HG03097 (cell line): Measurements from ENCODE around the gene NDE1.
"Not testable (repeated sequence)": the region's sequence is repeated elsewhere in the genome, so short reads cannot be mapped to it uniquely, and the experiment has no call there.

Experiments used
- ATAC-seq: cut with Tn5 transposase; IDR thresholded peaks from one replicate; pipeline ENCODE4 v1.9.1; 2021; ENCODE audit not compliant: unreplicated experiment, low FRiP score

The NDE1 gene

DNA sequence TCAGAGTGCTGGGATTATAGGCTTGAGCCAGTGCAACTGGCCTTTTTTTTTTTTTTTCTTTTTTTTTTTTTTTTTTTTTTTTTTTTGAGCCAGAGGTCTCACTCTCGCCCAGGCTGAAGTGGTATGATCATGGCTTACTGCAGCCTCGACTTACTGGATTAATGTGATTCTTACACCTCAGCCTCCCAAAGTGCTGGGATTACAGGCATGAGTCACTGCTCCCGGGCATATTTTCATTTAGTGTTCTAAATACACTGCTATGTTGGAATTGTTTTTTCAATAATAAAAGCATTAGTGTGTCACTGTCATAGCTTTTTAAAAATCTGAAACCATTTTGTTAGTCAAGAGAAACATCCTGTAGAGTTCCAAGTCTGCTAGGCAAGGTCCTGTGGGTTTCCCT is 40.3 kb downstream of the NDE1 start:
- no peak for ATAC-seq

GRCh38 chr16:15691046-15691445 is 41.0 kb downstream of the NDE1 start:
- ATAC-seq = no peak

DNA sequence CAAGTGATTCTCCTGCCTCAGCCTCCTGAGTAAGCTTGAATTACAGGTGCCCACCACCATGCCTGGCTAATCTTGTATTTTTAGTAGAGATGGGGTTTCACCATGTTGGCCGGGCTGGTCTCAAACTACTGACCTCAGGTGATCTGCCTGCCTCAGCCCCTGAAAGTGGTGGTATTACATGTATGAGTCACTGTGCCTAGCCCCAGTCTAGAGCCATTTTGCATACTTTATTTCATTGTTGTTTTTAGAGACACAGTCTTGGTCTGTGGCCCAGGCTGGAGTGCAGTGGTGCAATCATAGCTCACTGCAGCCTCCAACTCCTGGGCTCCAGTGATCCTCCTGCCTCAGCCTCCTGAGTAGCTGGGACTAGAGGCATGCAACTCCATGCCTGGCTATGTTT is 42.5 kb downstream of the NDE1 start:
- not testable (repeated sequence) for ATAC-seq

DNA sequence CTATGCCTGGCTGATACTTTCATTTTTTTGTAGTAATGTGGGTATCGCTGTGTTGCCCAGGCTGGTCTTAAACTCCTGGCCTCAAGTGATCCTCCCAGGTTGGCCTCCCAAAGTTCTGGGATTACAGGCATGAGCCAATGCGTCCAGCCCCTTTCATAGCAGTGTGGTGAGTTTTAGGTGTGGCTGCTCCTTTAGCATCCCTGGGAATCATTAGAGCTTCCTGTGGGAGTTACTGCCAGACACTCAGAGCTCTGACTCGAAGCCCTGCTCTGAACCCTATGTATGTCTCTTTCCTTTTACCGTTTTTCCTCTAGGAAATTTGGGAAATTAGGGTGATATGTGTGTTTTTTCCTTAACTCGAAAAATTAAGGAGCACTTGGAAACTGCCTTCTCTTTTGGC is 44.5 kb downstream of the NDE1 start:
- ATAC-seq = no peak

DNA sequence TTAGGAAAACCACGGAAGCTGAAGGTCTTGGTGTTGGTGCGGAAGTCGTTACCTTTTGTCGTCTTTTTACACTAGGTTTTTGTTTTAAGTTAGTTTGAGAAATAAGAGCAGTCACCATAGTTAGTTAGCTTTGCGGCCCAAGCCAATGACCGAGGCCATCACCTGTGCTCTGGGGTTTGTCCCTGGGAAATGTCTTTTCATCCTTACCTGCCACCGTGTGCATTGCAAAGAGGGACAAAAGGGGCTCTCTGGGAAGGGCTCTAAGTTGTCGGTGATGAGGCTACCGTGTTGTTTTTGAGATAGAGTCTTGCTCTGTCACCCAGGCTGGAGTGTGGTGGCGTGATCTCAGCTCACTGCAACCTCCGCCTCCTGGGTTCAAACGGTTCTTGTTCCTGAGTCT is 49.8 kb downstream of the NDE1 start:
- ATAC-seq = no peak

GRCh38 chr16:15701367-15701766 is 51.3 kb downstream of the NDE1 start:
- no peak for ATAC-seq

GRCh38 chr16:15701975-15702970 is 52.2 kb downstream of the NDE1 start:
- no peak for ATAC-seq

GRCh38 chr16:15703029-15703736 is 53.1 kb downstream of the NDE1 start:
- no peak for ATAC-seq

DNA sequence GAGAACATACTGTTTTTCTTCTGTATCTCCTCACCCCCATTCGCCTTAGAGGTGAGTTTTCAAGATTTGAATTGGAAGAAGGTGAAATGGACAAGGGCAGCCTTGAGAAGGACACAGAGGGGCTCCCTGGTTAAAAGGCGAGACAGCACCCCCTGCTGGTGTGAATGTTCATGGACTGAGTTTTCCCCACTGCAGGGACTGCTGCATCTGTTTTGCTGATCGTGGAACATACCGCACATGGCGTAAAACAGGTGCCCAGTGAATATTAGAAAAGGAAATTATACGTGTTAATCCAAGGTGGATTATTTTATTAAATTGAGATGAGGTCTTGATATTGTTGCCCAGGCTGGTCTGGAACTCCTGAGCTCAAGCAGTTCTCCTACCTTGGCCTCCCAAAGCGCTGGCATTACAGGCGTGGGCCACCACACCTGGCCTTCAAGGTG is 54.5 kb downstream of the NDE1 start:
- no peak for ATAC-seq

- ATAC-seq = no peak
Measured at GRCh38 chr16:15705064-15705565, 55.1 kb downstream of the NDE1 start.

DNA sequence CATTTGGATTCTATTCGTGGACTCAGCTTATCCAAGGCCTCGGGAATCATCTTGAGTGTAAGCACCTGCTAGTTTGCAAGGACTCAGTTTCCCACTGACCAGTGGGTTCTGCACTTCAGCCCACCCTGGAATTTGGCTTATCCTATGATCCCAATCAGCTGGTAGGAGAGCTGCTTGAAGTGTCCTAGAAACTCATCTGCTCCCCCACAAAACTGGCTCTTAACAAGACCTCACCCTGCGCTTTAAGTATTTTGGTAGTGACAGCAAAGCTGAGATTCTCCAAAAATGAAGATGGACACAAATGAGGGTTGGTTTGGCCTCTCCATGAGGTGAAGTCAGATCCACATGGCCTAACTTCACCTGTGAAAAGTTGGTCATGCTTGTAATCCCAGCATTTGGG is 57.3 kb downstream of the NDE1 start:
- ATAC-seq = no peak

- ATAC-seq = no peak
Measured at GRCh38 chr16:15708096-15708495, 58.1 kb downstream of the NDE1 start.

- ATAC-seq = no peak
Measured at GRCh38 chr16:15708997-15709396, 59.0 kb downstream of the NDE1 start.

- ATAC-seq = no peak
Measured at GRCh38 chr16:15714393-15715172, 64.5 kb downstream of the NDE1 start.

DNA sequence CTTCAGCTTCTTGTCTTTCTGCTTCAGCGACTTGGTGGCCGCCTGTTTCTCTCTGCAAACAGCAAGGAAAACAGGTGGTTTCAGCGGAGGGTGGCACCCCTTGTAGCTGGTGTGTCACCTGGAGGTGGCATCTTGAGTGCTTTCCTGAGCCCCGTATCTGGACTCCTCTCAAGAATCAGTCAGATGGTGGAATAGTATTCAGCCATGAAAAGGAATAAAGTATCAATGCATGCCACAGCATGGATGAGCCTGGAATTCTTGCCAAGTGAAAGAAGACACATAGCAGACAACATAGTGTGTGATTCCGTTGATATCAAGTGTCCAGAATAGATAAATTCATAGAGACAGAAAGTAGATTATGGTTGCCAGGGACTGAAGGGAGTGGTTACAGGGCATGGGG is 65.2 kb downstream of the NDE1 start:
- no peak for ATAC-seq

- no peak for ATAC-seq
Measured at GRCh38 chr16:15716694-15717447, 66.8 kb downstream of the NDE1 start.

GRCh38 chr16:15721018-15721417 is 71.0 kb downstream of the NDE1 start:
- no peak for ATAC-seq

GRCh38 chr16:15723808-15724207 is 73.8 kb downstream of the NDE1 start:
- ATAC-seq = no peak

- ATAC-seq = no peak
Measured at GRCh38 chr16:15725641-15726240, 75.7 kb downstream of the NDE1 start.

- no peak for ATAC-seq
Measured at GRCh38 chr16:15726715-15727114, 76.7 kb downstream of the NDE1 start.
